Keratinocyte (primary cell): Measurements from ENCODE around the gene PNPLA2.

Experiments used
- CTCF ChIP-seq, 3 experiments: IDR thresholded peaks in 1 of 3; conservative IDR thresholded peaks in 1 of 3; optimal IDR thresholded peaks in 1 of 3; 2 replicates in 2 of 3; 3 replicates in 1 of 3; pipeline versions ENCODE3 to v1.5.1; 2011; ENCODE audit warnings: low read length in 3 of 3, mild to moderate bottlenecking in 3 of 3, moderate library complexity in 2 of 3, control low read depth in 1 of 3, inconsistent platforms in 1 of 3; ENCODE audit not compliant: insufficient read depth in 2 of 3; ENCODE audit errors: extremely low read depth in 1 of 3
- EZH2 ChIP-seq: IDR thresholded peaks from one replicate; pipeline ENCODE4 v1.6.1; 2012; ENCODE audit warnings: inconsistent platforms, mild to moderate bottlenecking, low read length, moderate library complexity

GRCh38 chr11:831118-831864, 12.6 kb downstream of the PNPLA2 start:
- TF ChIP-seq CTCF (optimal IDR thresholded peaks at IDR 0.05 in 1 of 3, IDR thresholded peaks at IDR 0.05 in 1 of 3, conservative IDR thresholded peaks at IDR 0.05 in 1 of 3; ENCODE audit: extremely low read depth in 1 of 3, insufficient read depth in 2 of 3, low read length in 3 of 3) (no peak), EZH2 (no peak)
